Body of pancreas (tissue), 4 donors: ENCODE results near the gene MOCS1. TPM values are rescaled to one million over a fixed set of nuclear protein-coding genes. Genes with fewer than 3 reads are reported as not detected.

Experiments
- ATAC-seq: fragments of 150-250 bp; one replicate; pipeline ENCODE4 v1.9.1; 2016
- DNase-seq, 4 donors: peaks; one replicate each; pipeline ENCODE4 v3.0.0-alpha.2; 2019
- H3K27ac ChIP-seq, 4 donors: fragments of 200-600 bp; sonication (generic); 1 replicate in 3 of 4; 2 replicates in 1 of 4; pipeline versions ENCODE4 v1.5.1 to v1.6.1; 2016 to 2019; ENCODE audit warnings: mild to moderate bottlenecking in 1 of 4, mixed read lengths in 1 of 4, moderate library complexity in 1 of 4
- H3K27me3 ChIP-seq, 2 donors: fragments of 200-600 bp; sonication (generic); one replicate each; pipeline ENCODE4 v1.6.0; 2016; ENCODE audit warnings: mild to moderate bottlenecking in 1 of 2
- H3K36me3 ChIP-seq, 2 donors: fragments of 200-600 bp; sonication (generic); replicated peaks in 1 of 2; 2 replicates each; pipeline ENCODE4 v1.5.1; 2016; ENCODE audit warnings: low read depth in 2 of 2; ENCODE audit not compliant: insufficient read depth in 1 of 2
- H3K4me1 ChIP-seq: fragments of 200-600 bp; sonication (generic); one replicate; pipeline ENCODE4 v1.6.0; 2016
- H3K4me3 ChIP-seq, 2 donors: fragments of 200-600 bp; sonication (generic); 1 replicate in 1 of 2; 2 replicates in 1 of 2; pipeline ENCODE4 v1.5.1; 2016 to 2019
- H3K9me3 ChIP-seq, 3 donors: fragments of 200-600 bp; sonication (generic); 1 replicate in 2 of 3; 2 replicates in 1 of 3; pipeline ENCODE4 v1.5.1; 2016
- CTCF ChIP-seq, 7 experiments: fragments of 450-650 bp in 4 of 7; fragments of 200-600 bp in 3 of 7; sonication (generic) in 3 of 7; IDR thresholded peaks; one replicate each; pipeline ENCODE4 v1.5.1; 2016 to 2019; ENCODE audit warnings: antibody characterized with exemption in 7 of 7
- POLR2A ChIP-seq, 3 donors: fragments of 450-650 bp; IDR thresholded peaks; one replicate each; pipeline ENCODE4 v1.6.1; 2016; ENCODE audit warnings: antibody characterized with exemption in 3 of 3, mild to moderate bottlenecking in 2 of 3
- WGBS, 2 donors: methylation state at CpG; one replicate each; pipeline ENCODE4 v1.1.5; 2017; 5-methylcytosine and 5-hydroxymethylcytosine counted together
- intact Hi-C: fragments of 100-400 bp; cut with DNase I; formaldehyde crosslinking; loops from one replicate; pipeline ENCODE4 v1.15.1; 2023
- total RNA-seq, 2 donors: library from RNA; depleted of rRNA; stranded (reverse); fragments of >200 nt; gene quantifications; one replicate each; pipeline ENCODE4 v1.1.0, GENCODE V29; 2016

MOCS1 gene
- total RNA-seq, 2 donors from 2014 or later = 15.0 to 21.1 TPM

DNA sequence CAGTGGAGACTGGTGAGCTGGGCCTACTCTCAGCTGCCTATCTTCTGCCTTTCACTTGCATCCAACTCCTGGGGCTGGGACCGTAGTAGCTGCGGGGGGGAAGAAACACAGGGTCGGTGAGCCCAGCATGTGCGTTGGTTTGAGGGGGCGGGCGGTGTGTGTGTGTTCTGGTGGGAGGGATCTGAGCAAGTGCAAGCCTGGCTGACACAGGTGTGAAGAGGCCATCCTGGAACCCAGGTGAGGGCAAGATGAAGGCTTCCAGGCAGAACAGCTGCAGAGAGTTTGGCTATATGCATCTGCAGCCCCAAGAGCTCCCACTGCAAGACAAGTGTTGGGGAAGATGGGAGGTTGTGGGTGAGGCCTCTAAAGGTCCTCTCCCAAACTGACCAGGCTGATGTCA lies 30.6 kb downstream of the MOCS1 start:
- Histone ChIP-seq H3K36me3 (no peaks in the 10 kb centered on the region), H3K27me3 (no peaks in the 10 kb centered on the region), H3K4me1 (no peaks in the 10 kb centered on the region), H3K27ac (no peak overlapping the region), H3K9me3 (no peaks in the 10 kb centered on the region), H3K4me3 (no peak overlapping the region)
- 86 to 90% methylated on average over 6 of the region's 6 CpGs for whole genome bisulfite sequencing, 2 donors
- intact Hi-C loops = no loop called here
- no peak for DNase-seq
- ATAC-seq = no peak
- TF ChIP-seq CTCF (IDR thresholded peaks at IDR 0.05) (no peak), POLR2A (IDR thresholded peaks at IDR 0.05) (no peak)

- Histone ChIP-seq H3K36me3 (no peaks in the 10 kb centered on the region), H3K27ac (no peak overlapping the region), H3K9me3 (no peaks in the 10 kb centered on the region), H3K27me3 (no peaks in the 10 kb centered on the region), H3K4me1 (no peaks in the 10 kb centered on the region), H3K4me3 (no peak overlapping the region)
- WGBS, 2 donors = 84 to 91% methylated on average over 4 of the region's 4 CpGs
- TF ChIP-seq CTCF (IDR thresholded peaks at IDR 0.05) (no peak), POLR2A (IDR thresholded peaks at IDR 0.05) (no peak)
- DNase-seq (no peak), ATAC-seq (no peak)
- intact Hi-C loops = no loop called here
These were observed 31.3 kb downstream of the MOCS1 start for GRCh38 chr6:39902786-39903465.

- TF ChIP-seq CTCF (IDR thresholded peaks at IDR 0.05) (no peak), POLR2A (IDR thresholded peaks at IDR 0.05) (no peak)
- intact Hi-C loops = no loop called here
- H3K4me3 ChIP-seq = no peak overlapping the region
- no peaks in the 10 kb centered on the region for H3K36me3 ChIP-seq
- no peaks in the 10 kb centered on the region for H3K9me3 ChIP-seq
- no peaks in the 10 kb centered on the region for H3K27me3 ChIP-seq
- no peak overlapping the region for H3K27ac ChIP-seq
- ATAC-seq = no peak
- H3K4me1 ChIP-seq = no peaks in the 10 kb centered on the region
- no peak for DNase-seq
- WGBS, 2 donors = 86 to 92% methylated on average over 2 of the region's 2 CpGs
These were observed 32.1 kb downstream of the MOCS1 start for GRCh38 chr6:39902136-39902535.

DNA sequence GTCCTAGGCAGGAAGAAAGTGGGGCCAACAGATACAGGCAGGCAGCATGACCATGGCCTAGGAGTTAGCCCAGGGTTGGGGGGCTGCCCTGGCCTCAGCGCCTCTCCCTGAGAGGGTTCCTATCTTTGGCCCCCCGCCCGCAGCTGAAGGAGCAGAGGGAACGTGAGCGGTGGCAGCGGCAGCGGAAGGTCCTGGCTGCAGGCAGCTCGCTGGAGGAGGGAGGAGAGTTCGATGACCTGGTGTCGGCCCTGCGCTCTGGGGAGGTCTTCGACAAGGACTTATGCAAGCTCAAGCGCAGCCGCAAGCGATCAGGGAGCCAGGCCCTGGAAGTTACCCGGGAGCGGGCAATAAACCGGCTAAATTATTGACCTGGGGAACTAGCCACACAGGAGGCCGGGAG lies 32.6 kb downstream of the MOCS1 start:
- H3K4me3 ChIP-seq = no peak overlapping the region
- H3K36me3 ChIP-seq = no peaks in the 10 kb centered on the region
- intact Hi-C loops = no loop called here
- TF ChIP-seq POLR2A (IDR thresholded peaks at IDR 0.05) (no peak), CTCF (IDR thresholded peaks at IDR 0.05) (no peak)
- no peak for ATAC-seq
- no peaks in the 10 kb centered on the region for H3K4me1 ChIP-seq
- no peaks in the 10 kb centered on the region for H3K27me3 ChIP-seq
- DNase-seq = no peak
- no peak overlapping the region for H3K27ac ChIP-seq
- no peaks in the 10 kb centered on the region for H3K9me3 ChIP-seq
- 93 to 94% methylated on average over 18 to 19 of the region's 19 CpGs for WGBS, 2 donors

- H3K27me3 ChIP-seq = no peaks in the 10 kb centered on the region
- WGBS, 2 donors = 82% methylated on average over 9 to 10 of the region's 10 CpGs
- intact Hi-C loops = no loop called here
- TF ChIP-seq POLR2A (IDR thresholded peaks at IDR 0.05) = no peak
- no peak for TF ChIP-seq CTCF (IDR thresholded peaks at IDR 0.05)
- H3K36me3 ChIP-seq = no peaks in the 10 kb centered on the region
- no peak for ATAC-seq
- H3K27ac ChIP-seq = no peak overlapping the region
- DNase-seq = no peak
- no peak overlapping the region for H3K4me3 ChIP-seq
- H3K9me3 ChIP-seq = no peaks in the 10 kb centered on the region
- no peaks in the 10 kb centered on the region for H3K4me1 ChIP-seq
These were observed 33.1 kb downstream of the MOCS1 start for GRCh38 chr6:39901116-39901655.
